IMR-90 (cell line): ENCODE measurements around the gene WDR47. TPM values are rescaled to one million over a fixed set of nuclear protein-coding genes. Genes with fewer than 3 reads are reported as not detected.

Experiments
- ATAC-seq: fragments of 200-7000 bp; cut with Tn5 transposase; 2 replicates; pipeline ENCODE4 v1.9.1; 2020; ENCODE audit warnings: low read depth, mild to moderate bottlenecking, moderate library complexity
- BruUV-seq: library from RNA; stranded (reverse); fragments of 400-500 nt; replicated peaks from 2 replicates; lab custom pipeline; 2021; lab: Mats Ljungman, UMichigan
- CTCF ChIA-PET: fragments of 300-600 bp; formaldehyde crosslinking; extraction: SDS; loops from one replicate; lab custom pipeline; 2021; ENCODE audit warnings: antibody characterized with exemption; lab: Yijun Ruan, JAX
- POLR2A ChIA-PET: fragments of 300-600 bp; sonication (Branson Sonifier 250); formaldehyde crosslinking; loops from one replicate; lab custom pipeline; 2022; ENCODE audit warnings: antibody characterized with exemption; ENCODE audit not compliant: unreplicated experiment; lab: Charles Lee
- DNase-seq: peaks from one replicate; pipeline ENCODE4 v3.0.0; 2013
- H2AFZ ChIP-seq: replicated peaks from 2 replicates; pipeline ENCODE3; 2013; ENCODE audit warnings: low read length, mild to moderate bottlenecking; ENCODE audit not compliant: poor library complexity
- H2AK5ac ChIP-seq: 2 replicates; pipeline ENCODE4 v1.6.1; 2013; ENCODE audit warnings: low read depth, low read length, inconsistent platforms
- H2AK9ac ChIP-seq: replicated peaks from 2 replicates; pipeline ENCODE3; 2013; ENCODE audit warnings: mild to moderate bottlenecking, low read depth, low read length, moderate library complexity; ENCODE audit not compliant: poor library complexity
- H2BK120ac ChIP-seq: 2 replicates; pipeline ENCODE4 v1.6.1; 2013; ENCODE audit warnings: low read depth, low read length, inconsistent platforms
- H2BK15ac ChIP-seq: 3 replicates; pipeline ENCODE4 v1.6.1; 2013; ENCODE audit warnings: low read depth, low read length, inconsistent platforms
- H2BK20ac ChIP-seq: 2 replicates; pipeline ENCODE4 v1.6.1; 2013; ENCODE audit warnings: low read depth, mild to moderate bottlenecking, inconsistent platforms, low read length, moderate library complexity
- H2BK5ac ChIP-seq: 2 replicates; pipeline ENCODE4 v1.6.1; 2013; ENCODE audit warnings: mild to moderate bottlenecking, low read depth, low read length, inconsistent platforms; ENCODE audit not compliant: poor library complexity, severe bottlenecking
- H3K14ac ChIP-seq: replicated peaks from 2 replicates; pipeline ENCODE4 v1.6.1; 2013; ENCODE audit warnings: low read depth, low read length, inconsistent platforms
- H3K18ac ChIP-seq: 2 replicates; pipeline ENCODE4 v1.6.1; 2013; ENCODE audit warnings: low read depth, low read length, control low read depth
- H3K23ac ChIP-seq: 2 replicates; pipeline ENCODE4 v1.6.1; 2013; ENCODE audit warnings: low read depth, low read length, inconsistent platforms
- H3K27ac ChIP-seq: 2 replicates; pipeline ENCODE4 v1.5.1; 2013; ENCODE audit warnings: mild to moderate bottlenecking, control low read depth, low read length; ENCODE audit not compliant: insufficient read depth
- H3K27me3 ChIP-seq: 2 replicates; pipeline ENCODE4 v1.6.1; 2013; ENCODE audit warnings: low read length; ENCODE audit not compliant: control insufficient read depth, insufficient read depth
- H3K36me3 ChIP-seq: 2 replicates; pipeline ENCODE4 v1.6.1; 2013; ENCODE audit warnings: low read length, mixed read lengths; ENCODE audit not compliant: control insufficient read depth, insufficient read depth
- H3K4ac ChIP-seq: 2 replicates; pipeline ENCODE4 v1.6.1; 2013; ENCODE audit warnings: low read depth, low read length, inconsistent platforms
- H3K4me1 ChIP-seq: 2 replicates; pipeline ENCODE4 v1.6.1; 2013; ENCODE audit warnings: low read length, mixed read lengths; ENCODE audit not compliant: control insufficient read depth, insufficient read depth
- H3K4me2 ChIP-seq: 2 replicates; pipeline ENCODE4 v1.6.1; 2013; ENCODE audit warnings: low read depth, mild to moderate bottlenecking, control low read depth, low read length, moderate library complexity
- H3K4me3 ChIP-seq: 2 replicates; pipeline ENCODE4 v1.5.1; 2013; ENCODE audit warnings: low read depth, mild to moderate bottlenecking, control low read depth, low read length, moderate library complexity; ENCODE audit not compliant: insufficient read depth
- H3K56ac ChIP-seq: 2 replicates; pipeline ENCODE4 v1.6.1; 2013; ENCODE audit warnings: low read length, inconsistent platforms; ENCODE audit not compliant: insufficient read depth; ENCODE audit errors: extremely low read depth
- H3K79me1 ChIP-seq, 2 experiments: 2 replicates each; pipeline ENCODE4 v1.6.1; 2013; ENCODE audit warnings: low read length in 2 of 2, inconsistent platforms in 1 of 2, low read depth in 1 of 2
- H3K9ac ChIP-seq: 2 replicates; pipeline ENCODE4 v1.6.1; 2013; ENCODE audit warnings: low read depth, low read length, control low read depth
- H3K9me1 ChIP-seq: 2 replicates; pipeline ENCODE4 v1.6.1; 2013; ENCODE audit warnings: low read length, inconsistent platforms; ENCODE audit not compliant: insufficient read depth
- H3K9me3 ChIP-seq: 2 replicates; pipeline ENCODE4 v1.6.1; 2013; ENCODE audit warnings: low read length; ENCODE audit not compliant: control insufficient read depth, insufficient read depth
- H4K20me1 ChIP-seq: 2 replicates; pipeline ENCODE4 v1.6.1; 2013; ENCODE audit warnings: low read length, inconsistent platforms; ENCODE audit not compliant: insufficient read depth
- H4K5ac ChIP-seq: 2 replicates; pipeline ENCODE4 v1.6.1; 2013; ENCODE audit warnings: mild to moderate bottlenecking, low read depth, low read length, control low read depth
- H4K8ac ChIP-seq, 2 experiments: 2 replicates each; pipeline ENCODE4 v1.6.1; 2013; ENCODE audit warnings: low read depth in 2 of 2, low read length in 2 of 2, control low read depth in 1 of 2, inconsistent platforms in 1 of 2
- H4K91ac ChIP-seq: 2 replicates; pipeline ENCODE4 v1.6.1; 2013; ENCODE audit warnings: low read depth, low read length, inconsistent platforms; ENCODE audit not compliant: insufficient read depth
- BHLHE40 ChIP-seq: fragments of 150-350 bp; IDR thresholded peaks from 2 replicates; pipeline ENCODE4 v1.6.1; 2016; ENCODE audit warnings: mild to moderate bottlenecking, low read depth, low read length
- FOS ChIP-seq: fragments of 150-350 bp; IDR thresholded peaks from 2 replicates; pipeline ENCODE4 v1.6.1; 2016; ENCODE audit warnings: low read depth, low read length
- WGBS, 2 experiments: methylation state at CpG; one replicate each; pipeline versions ENCODE4 v1.1.5 to v1.1.7; 2013; ENCODE audit warnings: missing lambda C conversion rate in 2 of 2; ENCODE audit not compliant: insufficient read length in 1 of 2; ENCODE audit errors: extremely low coverage in 2 of 2; 5-methylcytosine and 5-hydroxymethylcytosine counted together
- dilution Hi-C: fragments of 300-500 bp; cut with HindIII; formaldehyde crosslinking; loops from one replicate; pipeline ENCODE4 v1.14.3; 2018; ENCODE audit warnings: low sequenced_read_pairs; ENCODE audit not compliant: unreplicated experiment
- in situ Hi-C: fragments of 300-500 bp; cut with MboI; formaldehyde crosslinking; loops from 3 replicates; pipeline ENCODE4 v1.14.3; 2019; ENCODE audit warnings: low sequenced_read_pairs, inconsistent platforms, mixed read lengths
- intact Hi-C: fragments of 100-400 bp; cut with micrococcal nuclease; formaldehyde crosslinking; loops from 2 replicates; pipeline ENCODE4 v1.10.0; 2022
- polyA plus RNA-seq, 3 experiments: library from polyadenylated mRNA; depleted of rRNA; stranded (reverse); fragments of >200 nt; gene quantifications; 2 replicates each; pipeline ENCODE4 v1.2.3, GENCODE V29; 2012; ENCODE audit warnings: low replicate concordance in 1 of 3
- total RNA-seq: library from RNA; depleted of rRNA; stranded (reverse); fragments of >200 nt; gene quantifications from 2 replicates; pipeline ENCODE4 v1.2.3, GENCODE V29; 2012
- TF ChIP-seq, protein P1 (sequence below): conservative IDR thresholded peaks from 2 replicates; pipeline ENCODE4 v1.5.1; 2012; ENCODE audit warnings: mild to moderate bottlenecking, low read depth, low read length, improper control_type of control experiment
- TF ChIP-seq, protein P2 (sequence below): fragments of 150-350 bp; IDR thresholded peaks from 2 replicates; pipeline ENCODE4 v1.6.1; 2017; ENCODE audit warnings: mild to moderate bottlenecking, antibody characterized with exemption, low read length, low read depth

WDR47 gene
- total and polyA plus RNA-seq, 2 of the 4 experiments (the other 2 are of a cell fraction), result 8.2 to 17.4 TPM

GRCh38 chr1:109024646-109025045 lies 17.3 kb downstream of the WDR47 start:
- intact Hi-C loops, result no loop called here
- CTCF ChIA-PET, result interaction anchor here (0.6 kb wide), 1 partner anchor 465 kb away, joined by 3 read pairs; no protein-coding TSS in a partner anchor
- no TSS peak for BruUV-seq

More at GRCh38 chr1:109024646-109025045, 17.3 kb downstream of the WDR47 start:
- in situ Hi-C loops (no loop called here), dilution Hi-C loops (no loop called here)
- H4K20me1 ChIP-seq, result peaks cover 24% of the 10 kb centered on the region
- peaks cover 8% of the 10 kb centered on the region; the same call in 1 of the 2 replicates for H3K9me1 ChIP-seq
- no peak overlapping the region for H3K18ac ChIP-seq
- no CpG with 5 or more reads among the region's 2 CpGs for WGBS, 2 experiments
- no peak for TF ChIP-seq FOS
- no peak for TF ChIP-seq BHLHE40
- TF ChIP-seq, protein P1, sequence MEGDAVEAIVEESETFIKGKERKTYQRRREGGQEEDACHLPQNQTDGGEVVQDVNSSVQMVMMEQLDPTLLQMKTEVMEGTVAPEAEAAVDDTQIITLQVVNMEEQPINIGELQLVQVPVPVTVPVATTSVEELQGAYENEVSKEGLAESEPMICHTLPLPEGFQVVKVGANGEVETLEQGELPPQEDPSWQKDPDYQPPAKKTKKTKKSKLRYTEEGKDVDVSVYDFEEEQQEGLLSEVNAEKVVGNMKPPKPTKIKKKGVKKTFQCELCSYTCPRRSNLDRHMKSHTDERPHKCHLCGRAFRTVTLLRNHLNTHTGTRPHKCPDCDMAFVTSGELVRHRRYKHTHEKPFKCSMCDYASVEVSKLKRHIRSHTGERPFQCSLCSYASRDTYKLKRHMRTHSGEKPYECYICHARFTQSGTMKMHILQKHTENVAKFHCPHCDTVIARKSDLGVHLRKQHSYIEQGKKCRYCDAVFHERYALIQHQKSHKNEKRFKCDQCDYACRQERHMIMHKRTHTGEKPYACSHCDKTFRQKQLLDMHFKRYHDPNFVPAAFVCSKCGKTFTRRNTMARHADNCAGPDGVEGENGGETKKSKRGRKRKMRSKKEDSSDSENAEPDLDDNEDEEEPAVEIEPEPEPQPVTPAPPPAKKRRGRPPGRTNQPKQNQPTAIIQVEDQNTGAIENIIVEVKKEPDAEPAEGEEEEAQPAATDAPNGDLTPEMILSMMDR, result 0 out of 2 replicates have a peak, but pooled peaks have one; percentile 4
- TF ChIP-seq, protein P2, sequence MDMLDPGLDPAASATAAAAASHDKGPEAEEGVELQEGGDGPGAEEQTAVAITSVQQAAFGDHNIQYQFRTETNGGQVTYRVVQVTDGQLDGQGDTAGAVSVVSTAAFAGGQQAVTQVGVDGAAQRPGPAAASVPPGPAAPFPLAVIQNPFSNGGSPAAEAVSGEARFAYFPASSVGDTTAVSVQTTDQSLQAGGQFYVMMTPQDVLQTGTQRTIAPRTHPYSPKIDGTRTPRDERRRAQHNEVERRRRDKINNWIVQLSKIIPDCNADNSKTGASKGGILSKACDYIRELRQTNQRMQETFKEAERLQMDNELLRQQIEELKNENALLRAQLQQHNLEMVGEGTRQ, result no peak
- no peak overlapping the region for H3K9ac ChIP-seq
- peaks cover 5% of the 10 kb centered on the region for H3K4me1 ChIP-seq
- no peak overlapping the region for H4K8ac ChIP-seq
- H4K5ac ChIP-seq, result no peak overlapping the region
- H3K56ac ChIP-seq, result no peak overlapping the region
- H3K4me2 ChIP-seq, result no peak overlapping the region
- H3K27ac ChIP-seq, result no peak overlapping the region
- H3K4me3 ChIP-seq, result no peak overlapping the region
- peak; percentile 79 for ATAC-seq
- H3K36me3 ChIP-seq, result peaks cover 5% of the 10 kb centered on the region
- no peak overlapping the region for H4K91ac ChIP-seq
- H2AFZ ChIP-seq, result no peak overlapping the region
- H3K79me1 ChIP-seq, result peaks cover 25 to 51% of the 10 kb centered on the region in 2 experiments
- no peak overlapping the region for H2BK20ac ChIP-seq
- DNase-seq, result peak; percentile 58
- no peak overlapping the region for H2BK5ac ChIP-seq
- no peak overlapping the region for H2BK120ac ChIP-seq
- H3K4ac ChIP-seq, result no peak overlapping the region
- POLR2A ChIA-PET, result no interaction called here
- H3K27me3 ChIP-seq, result no peaks in the 10 kb centered on the region
- no peaks in the 10 kb centered on the region for H3K9me3 ChIP-seq
- no peak overlapping the region for H3K14ac ChIP-seq
- no peak overlapping the region for H3K23ac ChIP-seq
- no peak overlapping the region for H2BK15ac ChIP-seq
- no peak overlapping the region for H2AK9ac ChIP-seq
- H2AK5ac ChIP-seq, result no peak overlapping the region
